Central memory CD8-positive, alpha-beta T cell (primary cell): ENCODE measurements around the gene COX8A.
A peak's percentile ranks its signal among the peaks of the same experiment; 100 is the strongest.

Experiments used
- ATAC-seq: fragments of 150-1000 bp; cut with Tn5 transposase; replicated peaks from 2 replicates; pipeline ENCODE4 v1.10.0; 2022; ENCODE audit warnings: mild to moderate bottlenecking, moderate FRiP score, moderate number of reproducible peaks; ENCODE audit not compliant: poor library complexity, severe bottlenecking; ENCODE audit errors: extremely low read depth
- DNase-seq, 2 donors: peaks; one replicate each; pipeline ENCODE4 v3.0.0; 2021; ENCODE audit warnings: low spot score in 2 of 2
- H3K27ac Mint-ChIP-seq: one replicate; pipeline ENCODE4 v1.8.0; 2022; ENCODE audit warnings: low read depth, mild to moderate bottlenecking, moderate library complexity, mixed read lengths
- H3K27me3 Mint-ChIP-seq: one replicate; pipeline ENCODE4 v1.8.0; 2022; ENCODE audit warnings: mixed read lengths
- H3K36me3 Mint-ChIP-seq: one replicate; pipeline ENCODE4 v1.8.0; 2022; ENCODE audit warnings: mild to moderate bottlenecking, moderate library complexity, mixed read lengths; ENCODE audit not compliant: insufficient read depth
- H3K4me1 Mint-ChIP-seq: one replicate; pipeline ENCODE4 v1.8.0; 2022; ENCODE audit warnings: mixed read lengths
- H3K4me3 Mint-ChIP-seq: one replicate; pipeline ENCODE4 v1.8.0; 2022; ENCODE audit warnings: mild to moderate bottlenecking, moderate library complexity, mixed read lengths
- H3K9me3 Mint-ChIP-seq: one replicate; pipeline ENCODE4 v1.8.0; 2022; ENCODE audit warnings: mixed read lengths

Gene COX8A, protein sequence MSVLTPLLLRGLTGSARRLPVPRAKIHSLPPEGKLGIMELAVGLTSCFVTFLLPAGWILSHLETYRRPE

DNA sequence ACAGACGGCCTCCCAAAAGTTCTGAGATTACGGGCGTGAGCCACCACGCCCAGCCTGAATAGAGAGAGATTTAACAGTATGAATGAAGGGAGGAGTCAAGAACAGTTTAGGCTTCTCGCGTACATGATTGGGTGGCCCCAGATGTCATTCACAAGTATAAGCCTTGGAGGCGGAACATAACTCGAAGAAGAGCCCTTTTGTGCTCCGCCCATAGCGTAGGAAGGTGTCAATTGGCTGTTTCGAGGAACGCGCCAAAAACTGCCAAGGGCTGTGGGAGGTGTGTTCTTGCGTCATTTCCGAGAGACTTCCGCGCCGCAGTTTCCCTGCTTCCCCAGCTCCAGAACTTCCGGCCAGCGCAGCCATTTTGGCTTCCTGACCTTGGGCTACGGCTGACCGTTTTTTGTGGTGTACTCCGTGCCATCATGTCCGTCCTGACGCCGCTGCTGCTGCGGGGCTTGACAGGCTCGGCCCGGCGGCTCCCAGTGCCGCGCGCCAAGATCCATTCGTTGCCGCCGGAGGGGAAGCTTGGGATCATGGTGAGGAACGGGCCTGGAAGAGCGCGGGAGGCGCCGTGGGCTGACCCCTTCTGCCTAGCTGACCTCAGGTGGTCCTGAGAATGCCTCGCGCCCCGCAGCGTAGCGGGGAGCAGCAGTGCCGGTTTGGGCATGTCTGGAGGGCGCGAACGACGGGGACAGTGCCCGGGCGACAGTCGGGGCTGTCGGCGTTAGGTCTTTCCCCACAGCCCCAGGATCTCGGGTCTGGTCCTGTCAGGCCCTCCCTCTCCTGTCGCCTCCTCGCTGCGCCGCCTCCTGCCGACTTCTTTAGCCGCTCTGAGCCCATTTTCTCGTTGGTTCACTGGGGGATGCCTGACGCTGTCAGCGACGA, at the start of gene COX8A:
Gene COX8A (plus strand): TSS at position 362 of the 885 bp plus-strand sequence. CDS start 61 bp downstream, at position 423.
- peak within 1 kb of the TSS; percentile 90 for H3K27ac Mint-ChIP-seq
- no peaks in the 10 kb centered on the region for H3K27me3 Mint-ChIP-seq
- H3K36me3 Mint-ChIP-seq, result peaks cover 23% of the 10 kb centered on the region
- peak; percentile 100 for ATAC-seq
- peak; percentile 82 to 94 for DNase-seq
- no peaks in the 10 kb centered on the region for H3K9me3 Mint-ChIP-seq
- peaks cover 21% of the 10 kb centered on the region for H3K4me1 Mint-ChIP-seq
- peak within 1 kb of the TSS; percentile 99 for H3K4me3 Mint-ChIP-seq

DNA sequence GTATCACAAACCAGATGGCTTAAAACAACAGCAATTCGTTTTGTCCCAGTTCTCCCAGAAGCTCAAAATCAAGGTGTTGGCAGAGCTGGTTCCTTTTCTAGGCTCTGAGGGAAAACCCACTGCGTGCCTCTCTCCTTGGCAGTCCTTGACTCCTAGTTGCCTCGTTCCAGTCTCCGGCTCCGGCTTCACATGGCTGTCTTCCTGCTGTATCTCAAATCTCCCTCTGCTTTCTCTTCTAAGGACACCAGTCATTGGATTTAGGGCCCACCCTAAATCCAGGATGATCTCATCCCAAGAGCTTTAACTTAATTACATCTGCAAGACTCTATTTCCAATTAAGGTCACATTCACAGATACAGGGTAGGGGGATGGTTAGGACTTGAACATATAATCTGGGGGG, 44.8 kb upstream of the COX8A start:
- no peak for ATAC-seq
- no peak for DNase-seq
- Mint-ChIP-seq H3K27me3 (no peaks in the 10 kb centered on the region), H3K36me3 (no peaks in the 10 kb centered on the region), H3K9me3 (no peaks in the 10 kb centered on the region), H3K27ac (no peak overlapping the region), H3K4me3 (no peak overlapping the region), H3K4me1 (no peaks in the 10 kb centered on the region)

DNA sequence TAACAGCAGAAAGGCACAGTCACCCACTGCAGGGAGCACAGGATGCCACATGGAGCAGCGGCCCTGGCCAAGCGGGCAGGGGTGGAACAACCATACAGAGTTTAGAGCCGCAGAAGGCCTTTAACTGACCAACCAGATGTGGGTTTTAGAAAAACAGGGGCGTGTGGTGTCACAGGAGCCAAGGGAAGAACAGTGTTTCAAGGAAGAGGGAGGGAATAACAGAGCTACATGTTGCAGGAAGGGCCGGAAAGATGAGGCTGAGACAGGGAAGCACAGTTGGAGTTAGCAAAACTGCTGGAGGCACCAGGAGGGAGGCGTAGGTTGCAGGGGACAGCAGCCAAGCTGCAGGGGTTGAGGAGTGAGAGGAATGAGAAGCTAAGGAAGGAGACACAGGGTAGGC, 43.4 kb upstream of the COX8A start:
- Mint-ChIP-seq H3K27me3 (no peaks in the 10 kb centered on the region), H3K27ac (no peak overlapping the region), H3K4me1 (no peaks in the 10 kb centered on the region), H3K36me3 (no peaks in the 10 kb centered on the region), H3K4me3 (no peak overlapping the region), H3K9me3 (no peaks in the 10 kb centered on the region)
- ATAC-seq (no peak), DNase-seq (no peak)

DNA sequence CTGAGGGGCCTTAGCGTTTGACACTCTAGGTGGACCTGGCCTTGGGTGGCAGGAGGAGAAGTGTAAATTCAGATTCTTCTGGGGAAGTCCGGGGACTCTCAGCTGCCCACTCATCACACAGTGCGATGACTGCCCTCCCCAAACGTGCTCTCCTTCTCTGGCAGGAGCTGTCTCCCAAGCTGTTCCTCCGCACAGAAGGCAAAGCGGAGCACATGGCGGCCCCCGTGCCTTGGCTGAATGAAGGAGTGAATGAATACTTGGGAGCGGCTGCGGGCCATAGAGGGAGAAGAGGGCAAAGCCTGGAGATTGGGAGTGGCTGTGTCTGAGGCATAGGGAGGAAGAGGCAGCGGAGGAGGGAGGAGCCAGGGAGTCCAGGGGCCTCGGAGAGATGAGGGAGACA, 42.5 kb upstream of the COX8A start:
- H3K27ac Mint-ChIP-seq, result no peak overlapping the region
- no peak overlapping the region for H3K4me3 Mint-ChIP-seq
- no peaks in the 10 kb centered on the region for H3K36me3 Mint-ChIP-seq
- DNase-seq (no peak), ATAC-seq (no peak)
- H3K27me3 Mint-ChIP-seq, result no peaks in the 10 kb centered on the region
- H3K4me1 Mint-ChIP-seq, result no peaks in the 10 kb centered on the region
- H3K9me3 Mint-ChIP-seq, result no peaks in the 10 kb centered on the region

DNA sequence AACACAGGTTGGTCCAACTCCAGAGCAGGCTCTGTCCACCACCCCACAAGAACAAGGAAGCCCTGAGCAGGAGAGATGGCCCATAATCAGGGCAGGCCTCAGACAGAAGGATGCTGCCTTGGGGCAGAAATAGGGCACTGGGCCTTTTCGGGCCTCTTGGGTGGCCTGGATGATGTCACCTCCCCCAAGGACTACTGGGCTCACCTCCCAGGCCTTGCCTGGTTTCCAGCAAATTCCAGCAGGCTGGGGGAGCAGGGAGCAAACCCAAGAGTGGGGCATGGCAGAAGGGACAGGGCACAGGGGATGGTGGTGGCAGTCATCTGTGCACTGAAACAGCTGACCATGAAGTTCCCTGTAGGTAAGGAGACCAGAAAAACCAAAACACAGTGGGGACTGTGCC, 41.0 kb upstream of the COX8A start:
- DNase-seq, result no peak
- Mint-ChIP-seq H3K27ac (no peak overlapping the region), H3K4me1 (peaks cover 10% of the 10 kb centered on the region), H3K4me3 (no peak overlapping the region), H3K36me3 (peaks cover 6% of the 10 kb centered on the region), H3K27me3 (no peaks in the 10 kb centered on the region), H3K9me3 (no peaks in the 10 kb centered on the region)
- no peak for ATAC-seq

DNA sequence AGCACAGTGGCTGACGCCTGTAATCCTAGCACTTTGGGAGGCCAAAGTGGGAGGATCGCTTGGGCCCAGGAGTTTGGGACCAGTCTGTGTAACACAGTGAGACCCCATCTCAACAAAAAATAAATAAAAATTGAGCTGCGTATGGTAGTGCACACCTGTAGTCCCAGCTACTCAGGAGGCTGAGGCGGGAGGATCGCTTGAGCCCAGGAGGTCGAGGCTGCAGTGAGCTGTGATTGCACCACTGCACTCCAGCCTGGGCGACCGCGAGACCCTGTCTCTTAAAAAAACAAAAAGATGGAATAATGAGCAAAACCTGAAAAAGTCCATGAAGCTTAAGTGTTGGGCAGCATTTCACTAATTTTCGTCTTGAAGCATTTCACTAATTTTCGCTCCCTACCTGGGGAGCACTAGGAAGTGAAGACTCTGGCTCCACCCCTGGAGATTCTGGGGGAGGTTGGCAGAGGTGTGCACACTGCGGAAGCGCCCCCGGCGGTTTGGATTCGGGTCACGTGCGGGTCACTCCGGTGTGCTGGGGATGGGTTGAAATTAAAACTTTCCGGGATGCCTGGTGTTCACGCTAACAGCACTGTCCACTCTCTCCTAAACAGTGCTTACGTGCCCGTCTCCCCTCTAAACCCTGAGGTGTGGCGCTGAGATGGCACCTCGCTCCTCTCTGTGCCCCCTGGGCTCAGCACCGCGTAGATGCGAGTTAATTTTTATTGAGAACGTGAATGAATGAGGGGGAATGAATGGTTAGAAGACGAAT, 36.5 kb upstream of the COX8A start:
- ATAC-seq, result peak; percentile 21

DNA sequence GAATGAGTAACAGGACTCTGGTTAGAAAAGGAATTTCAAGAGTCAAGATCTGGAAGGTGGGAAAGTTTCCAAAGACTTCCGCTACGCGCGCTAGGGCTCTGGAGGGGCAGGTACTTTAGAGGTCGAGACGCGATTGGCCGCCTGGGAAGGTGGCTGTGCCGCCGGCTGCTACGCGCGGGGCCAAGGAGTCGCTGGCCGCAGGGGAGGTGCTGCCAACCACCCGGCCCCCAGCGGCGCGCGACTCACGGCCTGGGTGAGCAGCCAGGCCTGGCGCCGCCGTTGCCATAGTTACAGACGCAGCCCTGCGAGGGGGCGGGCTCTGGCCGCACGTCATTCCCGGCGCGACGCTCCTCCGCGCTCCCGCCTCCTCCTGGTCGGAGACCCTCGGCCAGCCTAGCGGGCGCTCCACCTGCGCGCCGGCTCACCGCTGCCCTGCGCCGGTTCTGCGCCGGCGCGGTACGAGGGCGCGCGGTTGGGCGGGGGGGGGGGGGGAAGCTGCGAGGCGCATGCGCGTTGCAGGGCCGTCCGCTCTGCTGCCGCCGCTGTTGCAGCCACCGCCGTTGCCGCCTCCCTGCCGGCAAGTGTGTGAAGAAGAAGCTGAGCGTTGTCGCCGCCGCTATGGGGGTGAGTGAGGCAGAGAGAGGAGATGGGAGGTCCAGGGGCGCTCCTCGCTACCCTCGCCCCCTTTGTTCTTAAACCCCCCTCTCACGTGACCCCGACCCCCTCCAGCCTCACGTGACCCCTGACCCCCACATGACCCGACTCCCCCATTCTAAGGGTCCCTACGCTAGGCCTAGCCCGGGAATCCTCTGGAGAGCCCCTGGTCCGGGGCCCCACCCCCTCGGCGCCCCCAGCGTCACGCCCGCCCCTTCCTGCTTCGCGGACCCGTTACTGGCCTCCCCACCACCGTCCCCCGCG, 35.7 kb upstream of the COX8A start, which contains the start of gene NAA40:
Gene NAA40 (plus strand): TSS at position 524 of the 918 bp plus-strand sequence. CDS start 95 bp downstream, at position 619.
- peaks cover 19% of the 10 kb centered on the region for H3K4me1 Mint-ChIP-seq
- ATAC-seq (peak; percentile 91), DNase-seq (peak; percentile 82 to 87)
- peak within 1 kb of the TSS; percentile 82 for H3K27ac Mint-ChIP-seq
- H3K36me3 Mint-ChIP-seq, result peaks cover 13% of the 10 kb centered on the region
- no peaks in the 10 kb centered on the region for H3K27me3 Mint-ChIP-seq
- no peaks in the 10 kb centered on the region for H3K9me3 Mint-ChIP-seq
- H3K4me3 Mint-ChIP-seq, result peak within 1 kb of the TSS; percentile 80

More for the DNA sequence above, 36.5 kb upstream of the COX8A start:
- Mint-ChIP-seq H3K27ac (peak overlapping the region; percentile 82), H3K4me1 (peaks cover 18% of the 10 kb centered on the region), H3K36me3 (peaks cover 13% of the 10 kb centered on the region), H3K9me3 (no peaks in the 10 kb centered on the region), H3K4me3 (peak overlapping the region; percentile 80), H3K27me3 (no peaks in the 10 kb centered on the region)
- no peak for DNase-seq

DNA sequence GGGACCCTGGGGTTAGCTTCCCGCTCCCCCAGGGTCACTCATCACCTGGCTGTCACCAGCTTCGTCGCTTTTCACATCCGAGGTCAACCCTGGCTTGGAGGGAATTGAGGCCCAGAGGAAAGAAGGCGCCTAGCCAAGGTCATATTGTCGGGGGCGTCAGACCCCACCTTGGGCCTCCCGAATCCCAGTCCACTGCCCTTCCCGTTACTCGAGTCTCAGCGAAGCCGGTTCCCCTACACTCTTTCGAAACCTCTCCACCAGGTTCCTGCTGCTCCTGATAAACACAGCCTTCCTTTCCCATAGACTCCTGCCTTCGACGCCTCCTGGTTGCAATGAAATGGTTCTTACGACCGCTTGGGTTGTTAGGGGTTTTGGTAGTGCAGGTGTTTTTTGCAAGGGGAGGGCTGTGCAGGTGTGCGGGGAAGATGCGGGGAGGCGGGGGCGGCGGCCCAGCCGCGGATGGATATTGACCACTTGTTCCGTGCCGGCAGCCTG, 35.0 kb upstream of the COX8A start:
- Mint-ChIP-seq H3K4me3 (peak overlapping the region; percentile 80), H3K27me3 (no peaks in the 10 kb centered on the region), H3K4me1 (peaks cover 26% of the 10 kb centered on the region), H3K9me3 (no peaks in the 10 kb centered on the region), H3K27ac (peak overlapping the region; percentile 82), H3K36me3 (peaks cover 13% of the 10 kb centered on the region)
- ATAC-seq (no peak), DNase-seq (no peak)

DNA sequence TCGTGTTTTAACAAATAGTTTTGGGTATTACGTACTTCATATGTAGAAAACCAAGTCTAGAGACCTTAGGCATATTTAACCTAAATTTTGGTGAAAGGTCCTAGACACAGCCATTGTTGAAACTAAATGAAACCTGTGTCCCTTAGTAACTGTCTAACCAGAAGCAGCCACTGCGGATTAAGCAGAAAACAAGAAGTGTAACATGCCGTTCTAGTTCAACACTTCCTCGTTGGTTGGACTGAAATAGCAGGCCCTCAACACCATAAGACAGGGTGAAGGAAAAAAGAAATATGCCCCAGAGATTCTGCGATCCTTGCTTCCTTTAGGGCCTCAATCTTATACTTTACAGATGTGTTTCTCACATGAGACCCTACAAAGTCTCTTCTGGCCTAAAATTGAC, 33.6 kb upstream of the COX8A start:
- no peak for DNase-seq
- ATAC-seq, result no peak
- peak overlapping the region; percentile 80 for H3K4me3 Mint-ChIP-seq

DNA sequence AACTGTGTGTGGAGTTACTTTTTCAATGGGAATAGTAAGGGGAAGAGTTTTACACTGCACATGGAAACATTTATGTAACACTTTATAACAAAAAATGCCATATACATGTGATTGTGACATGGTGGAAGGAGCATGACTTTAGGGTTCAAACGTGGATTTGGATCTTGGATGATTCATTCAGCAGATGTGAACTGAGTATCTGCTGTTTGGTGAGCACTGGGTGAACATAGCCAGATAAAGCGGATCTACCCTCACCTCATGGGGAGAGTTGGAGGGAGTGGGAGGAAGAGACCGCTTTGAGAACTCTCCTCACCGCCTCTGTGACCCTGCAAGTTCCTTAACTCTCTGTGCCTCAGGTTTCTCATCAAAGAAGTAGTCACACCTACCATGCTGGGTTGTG, 32.5 kb upstream of the COX8A start:
- Mint-ChIP-seq H3K36me3 (peaks cover 15% of the 10 kb centered on the region), H3K4me1 (peaks cover 27% of the 10 kb centered on the region), H3K4me3 (no peak overlapping the region), H3K27ac (peak overlapping the region; percentile 38), H3K27me3 (no peaks in the 10 kb centered on the region), H3K9me3 (no peaks in the 10 kb centered on the region)
- no peak for ATAC-seq
- DNase-seq, result no peak

More for the DNA sequence above, 33.6 kb upstream of the COX8A start:
- Mint-ChIP-seq H3K27me3 (no peaks in the 10 kb centered on the region), H3K4me1 (peaks cover 27% of the 10 kb centered on the region), H3K27ac (no peak overlapping the region), H3K36me3 (peaks cover 13% of the 10 kb centered on the region), H3K9me3 (no peaks in the 10 kb centered on the region)

DNA sequence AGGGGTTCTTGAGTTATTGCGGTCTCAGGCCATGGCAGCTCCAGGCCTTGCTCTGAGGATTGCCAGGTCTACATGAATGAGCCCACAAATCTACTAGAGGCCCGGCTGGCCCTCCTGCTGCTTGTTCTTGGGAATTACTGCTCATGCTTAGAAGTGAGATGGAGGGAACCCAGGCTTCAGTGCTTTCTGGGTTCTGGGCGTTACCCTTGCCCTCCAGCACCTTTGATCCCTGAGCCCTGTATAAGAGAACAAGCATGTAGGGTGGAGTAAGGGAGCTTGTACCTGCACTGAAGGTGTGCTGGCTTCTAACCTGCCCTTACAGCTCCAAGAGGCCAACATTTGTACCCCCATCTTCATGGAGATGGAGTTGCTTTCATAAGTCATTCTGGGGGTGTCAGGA, 31.6 kb upstream of the COX8A start:
- Mint-ChIP-seq H3K27me3 (no peaks in the 10 kb centered on the region), H3K27ac (no peak overlapping the region), H3K9me3 (no peaks in the 10 kb centered on the region), H3K4me1 (peaks cover 23% of the 10 kb centered on the region), H3K4me3 (no peak overlapping the region), H3K36me3 (peaks cover 18% of the 10 kb centered on the region)
- DNase-seq (no peak), ATAC-seq (no peak)

DNA sequence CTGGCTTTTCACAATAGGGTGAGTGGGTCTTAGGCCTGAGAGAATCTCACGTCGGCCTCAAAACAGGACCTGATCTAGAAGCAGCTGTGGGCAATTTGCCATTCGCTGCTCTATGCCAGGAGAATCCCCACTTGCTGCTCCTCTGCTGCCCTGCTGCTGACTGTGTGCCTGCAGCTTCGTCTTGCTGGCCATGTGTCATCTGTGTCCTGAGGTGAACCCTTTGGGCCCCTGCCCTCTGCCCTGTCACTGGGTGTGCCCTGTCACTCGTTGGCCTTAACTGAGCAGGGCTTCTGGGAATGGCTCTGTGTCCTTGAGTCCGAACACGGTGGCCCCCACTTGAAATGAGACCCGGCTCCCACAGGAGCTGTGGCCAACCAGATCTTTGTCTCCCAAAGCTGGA, 29.4 kb upstream of the COX8A start:
- Mint-ChIP-seq H3K27ac (no peak overlapping the region), H3K4me1 (peaks cover 9% of the 10 kb centered on the region), H3K9me3 (no peaks in the 10 kb centered on the region), H3K4me3 (no peak overlapping the region), H3K27me3 (no peaks in the 10 kb centered on the region), H3K36me3 (peaks cover 13% of the 10 kb centered on the region)
- no peak for ATAC-seq
- DNase-seq, result no peak
